HG03575 (cell line): Measurements from ENCODE around the gene RHBDL1.

Experiments
- ATAC-seq: cut with Tn5 transposase; IDR thresholded peaks from one replicate; pipeline ENCODE4 v1.9.1; 2021; ENCODE audit not compliant: unreplicated experiment, insufficient number of reproducible peaks, low FRiP score; ENCODE audit errors: extremely low read depth

The RHBDL1 gene

GRCh38 chr16:668519-669171, 6.8 kb upstream of the RHBDL1 start:
- no peak for ATAC-seq

GRCh38 chr16:669666-670065, 5.8 kb upstream of the RHBDL1 start:
- ATAC-seq: no peak

- ATAC-seq: no peak
These were observed 4.8 kb upstream of the RHBDL1 start for GRCh38 chr16:670485-671352.

DNA sequence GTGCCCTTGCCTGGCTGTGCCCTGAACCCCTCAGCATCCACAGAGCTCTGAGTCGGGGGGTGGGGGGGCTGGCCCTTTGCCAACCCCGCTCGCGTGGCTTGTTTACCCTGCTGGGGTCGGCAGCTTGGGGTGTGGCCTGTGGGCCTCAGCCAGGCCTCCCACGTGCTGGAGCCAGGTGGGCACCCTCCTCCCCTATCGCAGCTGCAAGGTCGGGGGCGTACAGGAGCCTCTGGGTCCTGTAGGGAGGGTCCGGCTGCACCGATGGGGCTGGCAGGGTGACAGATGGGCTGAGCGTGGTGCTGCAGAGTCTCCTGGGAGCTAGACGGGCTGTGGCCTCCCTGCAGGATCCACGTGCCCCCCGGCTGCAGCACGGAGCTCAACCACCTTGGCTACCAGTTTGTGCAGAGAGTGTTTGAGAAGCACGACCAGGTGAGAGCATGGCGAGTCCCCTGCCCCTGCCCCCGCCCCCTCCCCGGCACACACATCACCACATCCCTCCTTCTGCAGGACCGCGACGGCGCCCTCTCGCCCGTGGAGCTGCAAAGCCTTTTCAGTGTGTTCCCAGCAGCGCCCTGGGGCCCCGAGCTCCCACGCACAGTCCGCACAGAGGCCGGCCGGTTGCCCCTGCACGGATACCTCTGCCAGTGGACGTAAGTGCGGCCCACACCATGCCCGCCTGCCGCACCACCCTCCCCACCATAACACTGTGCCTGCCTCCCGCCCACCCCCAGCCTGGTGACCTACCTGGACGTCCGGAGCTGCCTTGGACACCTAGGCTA, 3.9 kb upstream of the RHBDL1 start:
- no peak for ATAC-seq

DNA sequence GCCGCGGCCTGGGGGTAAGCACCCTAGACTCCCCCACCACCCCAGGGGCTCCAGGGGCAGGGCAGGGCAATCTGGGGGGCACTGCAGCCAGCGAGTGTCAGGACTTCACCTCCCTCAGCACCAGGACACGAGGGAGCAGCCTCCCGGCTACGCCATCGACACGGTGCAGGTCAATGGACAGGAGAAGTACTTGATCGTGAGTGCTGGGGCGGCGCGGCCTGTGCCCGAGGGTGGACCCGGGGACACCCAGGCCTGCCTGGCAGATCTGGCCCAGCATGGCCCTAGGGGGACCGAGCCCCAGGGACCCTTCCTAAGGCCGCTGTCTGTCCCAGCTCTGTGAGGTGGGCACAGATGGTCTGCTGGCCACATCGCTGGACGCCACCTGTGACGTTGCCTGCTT, 3.1 kb upstream of the RHBDL1 start:
- no peak for ATAC-seq

- no peak for ATAC-seq
These were observed 2.6 kb upstream of the RHBDL1 start for GRCh38 chr16:672851-673250.

DNA sequence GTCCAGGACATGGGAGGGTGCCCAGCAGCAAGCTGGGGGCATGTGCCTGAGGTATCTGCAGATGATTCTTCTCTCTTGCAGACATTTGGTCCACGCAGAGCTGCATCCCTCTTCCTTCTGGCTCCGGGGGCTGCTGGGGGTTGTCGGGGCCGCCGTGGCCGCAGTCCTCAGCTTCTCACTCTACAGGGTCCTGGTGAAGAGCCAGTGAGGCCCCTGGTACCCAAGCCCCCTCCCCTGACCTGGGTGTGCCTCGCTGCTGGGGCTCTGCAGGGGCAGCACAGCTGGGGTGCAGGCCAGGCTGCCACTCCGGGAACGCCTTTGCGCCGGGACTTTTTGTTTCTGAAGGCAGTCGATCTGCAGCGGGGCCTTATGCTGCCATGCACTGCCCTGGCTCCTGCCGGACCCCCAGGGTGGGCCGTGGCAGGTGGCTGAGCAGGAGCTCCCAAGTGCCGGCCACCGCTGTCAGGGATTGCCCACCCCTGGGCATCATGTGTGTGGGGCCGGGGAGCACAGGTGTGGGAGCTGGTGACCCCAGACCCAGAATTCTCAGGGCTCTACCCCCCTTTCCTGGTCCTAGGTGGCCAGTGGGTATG, 2.0 kb upstream of the RHBDL1 start:
- ATAC-seq: no peak

DNA sequence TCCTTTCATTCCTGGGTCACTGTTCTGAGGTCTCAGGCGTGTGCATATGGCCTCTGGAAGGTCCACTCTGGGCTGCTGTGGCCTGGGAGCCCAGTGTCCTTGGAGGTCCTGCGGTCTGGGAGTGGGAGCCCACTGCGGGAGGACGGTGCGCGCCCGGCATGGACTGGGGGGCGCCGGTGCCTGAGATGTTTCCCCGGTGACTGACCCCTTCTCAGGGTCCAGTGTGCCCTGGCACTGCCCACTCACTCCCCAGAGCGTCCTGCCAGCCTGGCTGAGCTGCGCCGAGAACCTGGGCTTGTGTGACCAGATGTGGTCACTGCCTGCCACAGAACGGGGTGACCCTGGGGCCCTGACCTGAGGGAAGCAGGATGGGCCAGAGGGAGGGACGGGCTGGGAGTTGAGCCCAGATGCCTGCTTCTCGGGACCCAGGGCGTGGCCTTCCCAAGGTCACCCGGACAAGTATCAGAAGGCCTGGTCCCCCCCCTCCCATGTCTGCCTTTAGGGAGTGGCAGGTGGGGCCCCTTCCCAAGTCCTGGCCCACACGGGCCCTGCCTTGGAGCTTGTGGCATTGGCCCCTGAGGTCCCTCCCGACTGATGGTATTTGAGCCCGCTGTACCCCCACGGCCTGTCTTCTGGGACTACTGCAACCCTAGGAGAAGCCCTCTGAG, 1.1 kb upstream of the RHBDL1 start:
- ATAC-seq: no peak

GRCh38 chr16:675884-676564, 553 bp downstream of the RHBDL1 start:
- no peak for ATAC-seq

GRCh38 chr16:676565-676902, 1.1 kb downstream of the RHBDL1 start:
- no peak for ATAC-seq

DNA sequence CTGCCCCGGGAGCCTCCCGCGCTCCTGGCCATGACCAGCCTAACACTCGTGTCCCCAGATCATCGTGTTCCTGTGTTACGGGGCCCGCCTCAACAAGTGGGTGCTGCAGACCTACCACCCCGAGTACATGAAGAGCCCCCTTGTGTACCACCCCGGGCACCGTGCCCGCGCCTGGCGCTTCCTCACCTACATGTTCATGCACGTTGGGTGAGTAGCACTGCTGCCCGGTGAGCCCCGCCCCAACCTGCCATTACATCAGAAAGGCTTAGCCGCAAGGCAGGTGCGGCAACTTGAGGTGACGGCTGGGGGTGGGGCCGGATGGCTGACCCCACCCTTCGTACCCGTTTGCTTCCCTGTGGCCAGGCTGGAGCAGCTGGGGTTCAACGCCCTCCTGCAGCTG, 1.4 kb downstream of the RHBDL1 start:
- ATAC-seq: no peak

DNA sequence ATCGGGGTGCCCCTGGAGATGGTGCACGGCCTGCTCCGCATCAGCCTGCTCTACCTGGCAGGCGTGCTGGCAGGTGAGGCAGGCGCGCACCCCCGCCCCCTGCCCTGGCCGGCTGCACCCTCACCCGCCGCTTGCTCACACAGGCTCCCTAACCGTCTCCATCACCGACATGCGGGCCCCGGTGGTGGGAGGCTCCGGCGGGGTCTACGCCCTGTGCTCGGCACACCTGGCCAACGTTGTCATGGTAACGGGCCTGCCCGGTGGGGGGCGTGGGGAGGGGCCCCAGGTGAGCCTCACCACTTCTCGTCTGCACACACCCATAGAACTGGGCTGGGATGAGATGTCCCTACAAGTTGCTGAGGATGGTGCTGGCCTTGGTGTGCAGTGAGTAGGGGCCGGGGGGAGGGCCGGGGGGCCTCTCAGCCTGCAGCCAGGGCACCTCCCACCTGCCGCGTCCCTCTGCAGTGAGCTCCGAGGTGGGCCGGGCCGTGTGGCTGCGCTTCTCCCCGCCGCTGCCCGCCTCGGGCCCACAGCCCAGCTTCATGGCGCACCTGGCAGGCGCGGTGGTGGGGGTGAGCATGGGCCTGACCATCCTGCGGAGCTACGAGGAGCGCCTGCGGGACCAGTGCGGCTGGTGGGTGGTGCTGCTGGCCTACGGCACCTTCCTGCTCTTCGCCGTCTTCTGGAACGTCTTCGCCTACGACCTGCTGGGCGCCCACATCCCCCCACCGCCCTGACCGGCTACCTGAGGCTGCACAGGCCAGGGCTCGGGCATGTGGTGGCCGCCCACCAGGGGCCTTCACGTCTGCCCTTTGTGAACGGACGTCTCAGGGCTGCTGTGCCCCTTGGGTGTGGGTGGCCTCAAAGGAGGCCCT, 2.1 kb downstream of the RHBDL1 start:
- no peak for ATAC-seq

GRCh38 chr16:678209-678857, 2.9 kb downstream of the RHBDL1 start:
- no peak for ATAC-seq

DNA sequence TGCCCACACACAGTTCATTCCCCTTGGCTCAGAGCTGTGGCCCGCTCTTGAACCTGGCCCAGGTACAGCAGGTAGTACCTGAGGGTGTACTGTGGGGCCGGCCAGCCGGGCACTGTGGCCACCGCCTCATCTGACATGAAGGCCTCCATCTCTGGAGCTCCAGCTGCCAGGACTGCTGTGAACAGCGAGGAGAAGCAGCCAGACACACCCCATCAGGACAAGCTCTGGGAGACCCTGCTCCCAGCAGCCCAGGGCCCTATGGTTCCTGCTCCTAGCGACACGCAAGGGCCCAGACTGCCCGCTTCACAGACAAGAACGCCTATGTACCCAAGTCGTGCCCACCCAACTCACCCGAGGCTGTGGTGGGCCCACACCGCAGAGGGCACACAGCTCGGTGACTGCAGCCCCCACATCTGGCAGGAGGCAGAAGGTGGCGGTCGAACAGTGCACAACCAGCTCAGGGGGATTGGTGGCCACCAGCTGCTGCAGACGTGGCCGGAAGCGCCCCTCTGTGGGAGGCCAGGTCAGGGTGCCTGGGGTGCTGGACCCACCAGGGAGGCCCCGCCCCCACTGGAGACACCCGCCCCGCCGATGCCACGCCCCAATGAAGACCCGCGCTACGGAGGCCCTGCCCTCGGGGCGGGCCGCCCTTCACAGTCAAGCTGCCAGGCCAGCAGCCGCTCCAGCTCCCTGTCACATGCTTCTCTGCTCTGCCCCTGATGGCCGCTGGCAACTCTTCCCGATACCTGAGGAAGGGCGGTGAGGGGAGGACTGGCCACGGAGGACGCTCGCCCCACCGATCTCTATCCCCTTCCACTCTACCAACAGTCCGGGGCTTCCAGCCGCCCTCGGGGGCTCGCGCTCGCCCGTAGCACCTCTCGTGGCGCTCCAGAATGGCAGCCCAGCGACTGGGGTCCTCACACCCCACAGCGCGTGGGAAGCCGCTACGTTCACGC, 3.7 kb downstream of the RHBDL1 start:
- no peak for ATAC-seq

DNA sequence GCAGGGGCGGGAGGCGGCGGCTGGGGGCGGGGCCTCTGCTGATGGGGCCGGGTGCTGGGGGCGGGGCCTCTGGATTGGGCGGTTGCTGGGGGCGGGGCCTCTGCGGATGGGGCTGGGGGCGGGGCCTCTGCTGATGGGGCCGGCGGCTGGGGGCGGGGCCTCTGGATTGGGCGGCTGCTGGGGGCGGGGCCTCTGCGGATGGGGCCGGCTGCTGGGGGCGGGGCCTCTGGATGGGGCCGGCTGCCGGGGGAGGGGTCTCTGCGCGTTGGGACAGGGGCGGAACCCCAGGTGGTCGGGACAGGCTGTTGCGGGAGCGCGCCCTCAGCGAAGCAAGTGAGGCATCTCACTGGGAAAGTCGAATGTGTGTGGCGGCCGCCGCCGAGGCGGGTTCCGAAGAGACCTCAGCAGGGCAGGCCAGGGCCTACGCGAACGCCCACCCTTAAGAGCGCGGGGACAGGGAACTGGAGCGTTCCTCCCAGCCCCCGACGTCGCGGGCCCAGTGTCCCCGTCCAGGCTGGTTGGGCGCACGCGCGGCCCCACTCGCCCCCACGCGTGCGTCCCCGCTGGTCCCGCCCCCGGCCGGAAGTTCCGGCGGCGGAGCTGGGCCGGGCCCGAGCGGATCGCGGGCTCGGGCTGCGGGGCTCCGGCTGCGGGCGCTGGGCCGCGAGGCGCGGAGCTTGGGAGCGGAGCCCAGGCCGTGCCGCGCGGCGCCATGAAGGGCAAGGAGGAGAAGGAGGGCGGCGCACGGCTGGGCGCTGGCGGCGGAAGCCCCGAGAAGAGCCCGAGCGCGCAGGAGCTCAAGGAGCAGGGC, 4.5 kb downstream of the RHBDL1 start, which contains the start of gene STUB1:
Gene STUB1 (plus strand): TSS at position 597 of the 811 bp plus-strand sequence. CDS start 116 bp downstream, at position 713.
- ATAC-seq: no peak
